Measurements from ENCODE around the gene NRSN1. TPM values are rescaled to one million over a fixed set of nuclear protein-coding genes. Genes with fewer than 3 reads are reported as not detected.

Gene NRSN1
- total RNA-seq, 1 experiment from 2014 or later = 0.30 TPM

DNA sequence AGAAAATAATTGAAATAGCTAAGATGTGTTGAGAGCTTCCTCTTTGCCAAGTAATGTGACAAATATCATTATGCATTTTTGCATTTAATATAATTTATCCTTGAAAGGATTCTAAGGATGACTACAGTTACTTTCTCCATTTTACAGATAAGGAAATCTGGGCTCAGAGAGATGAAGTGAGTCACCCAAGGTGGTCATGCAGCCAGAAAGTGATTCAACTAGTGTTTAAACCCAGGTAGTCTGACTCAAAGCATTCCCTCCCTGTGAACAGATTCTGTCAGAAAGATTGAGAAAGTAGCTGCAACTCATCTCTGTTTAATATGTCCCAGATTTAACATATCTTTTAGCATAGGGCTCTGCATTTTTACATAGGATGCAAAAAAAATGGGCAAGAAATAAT, 28.1 kb downstream of the NRSN1 start:
- H3K4me1 ChIP-seq (ENCODE audit: low read length) = no peaks in the 10 kb centered on the region
- H3K36me3 ChIP-seq (ENCODE audit: insufficient read depth, low read length) = no peaks in the 10 kb centered on the region
- H3K79me2 ChIP-seq (ENCODE audit: low read length) = no peaks in the 10 kb centered on the region
- no peaks in the 10 kb centered on the region for H3K9me2 ChIP-seq (replicated peaks; ENCODE audit: insufficient read depth, low read length)
- no peaks in the 10 kb centered on the region for H4K20me1 ChIP-seq (ENCODE audit: insufficient read depth, low read depth, low read length)
- no peak overlapping the region for H3K4me3 ChIP-seq (ENCODE audit: low read length)
- no peaks in the 10 kb centered on the region for H3K9me3 ChIP-seq (ENCODE audit: low read length)
- no peak for DNase-seq
- H3K27me3 ChIP-seq (ENCODE audit: low read length) = no peaks in the 10 kb centered on the region
- H3K27ac ChIP-seq (ENCODE audit: low read length) = no peak overlapping the region
- no peak overlapping the region for H3K9ac ChIP-seq (ENCODE audit: low read length)
- H2AFZ ChIP-seq (ENCODE audit: low read length) = no peak overlapping the region
- no peak overlapping the region for H3K4me2 ChIP-seq (ENCODE audit: low read depth, low read length, poor library complexity, severe bottlenecking)

DNA sequence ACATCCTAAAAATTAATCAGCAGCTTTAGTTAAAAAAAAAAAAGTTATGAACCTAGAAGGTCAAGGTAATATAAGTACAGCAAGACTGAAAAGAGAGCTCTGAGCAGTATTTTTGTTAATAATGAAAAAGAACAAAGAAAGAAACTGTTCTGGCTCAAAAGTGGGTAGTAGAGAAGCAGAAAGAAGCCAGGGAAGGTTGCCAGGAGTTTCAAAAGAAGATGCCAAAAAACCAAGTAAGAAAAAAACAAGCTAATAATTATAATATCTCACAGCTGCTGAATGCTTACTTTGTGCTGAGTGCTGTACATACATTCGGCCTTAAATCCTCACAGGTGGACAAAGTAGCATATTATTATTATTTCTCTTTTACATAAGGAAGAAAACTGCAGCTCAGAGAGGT, 31.9 kb downstream of the NRSN1 start:
- no peaks in the 10 kb centered on the region for H3K27me3 ChIP-seq (ENCODE audit: low read length)
- no peak overlapping the region for H3K27ac ChIP-seq (ENCODE audit: low read length)
- no peaks in the 10 kb centered on the region for H4K20me1 ChIP-seq (ENCODE audit: insufficient read depth, low read depth, low read length)
- no peaks in the 10 kb centered on the region for H3K4me1 ChIP-seq (ENCODE audit: low read length)
- no peak overlapping the region for H3K9ac ChIP-seq (ENCODE audit: low read length)
- no peaks in the 10 kb centered on the region for H3K36me3 ChIP-seq (ENCODE audit: insufficient read depth, low read length)
- H3K79me2 ChIP-seq (ENCODE audit: low read length) = no peaks in the 10 kb centered on the region
- H3K9me2 ChIP-seq (replicated peaks; ENCODE audit: insufficient read depth, low read length) = no peaks in the 10 kb centered on the region
- H2AFZ ChIP-seq (ENCODE audit: low read length) = no peak overlapping the region
- H3K9me3 ChIP-seq (ENCODE audit: low read length) = no peaks in the 10 kb centered on the region
- H3K4me3 ChIP-seq (ENCODE audit: low read length) = no peak overlapping the region
- DNase-seq = no peak
- no peak overlapping the region for H3K4me2 ChIP-seq (ENCODE audit: low read depth, low read length, poor library complexity, severe bottlenecking)

DNA sequence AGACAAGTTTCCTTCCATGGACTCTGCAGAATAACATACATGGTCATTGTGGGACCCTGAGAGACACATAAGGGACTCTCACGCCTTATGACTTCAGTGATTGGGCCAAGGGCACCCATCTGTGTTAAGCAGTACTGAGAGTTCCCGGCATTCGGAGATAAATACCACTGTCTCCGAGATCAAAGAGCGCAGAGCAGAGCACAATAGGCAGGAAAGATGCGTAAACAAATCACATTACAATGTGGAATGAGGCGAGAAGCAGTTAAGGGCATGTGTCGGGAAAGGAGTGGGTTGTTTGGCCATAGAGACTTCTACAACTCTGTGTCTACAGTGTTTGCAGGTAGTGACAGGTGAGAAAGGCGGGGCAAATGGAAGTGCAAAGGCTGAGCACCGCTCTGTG, 57.6 kb downstream of the NRSN1 start:
- Histone ChIP-seq H3K9ac (ENCODE audit: low read length) (no peak overlapping the region), H3K27ac (ENCODE audit: low read length) (no peak overlapping the region), H3K4me2 (ENCODE audit: low read depth, low read length, poor library complexity, severe bottlenecking) (no peak overlapping the region), H3K9me2 (replicated peaks; ENCODE audit: insufficient read depth, low read length) (no peaks in the 10 kb centered on the region), H3K79me2 (ENCODE audit: low read length) (no peaks in the 10 kb centered on the region), H4K20me1 (ENCODE audit: insufficient read depth, low read depth, low read length) (no peaks in the 10 kb centered on the region), H3K36me3 (ENCODE audit: insufficient read depth, low read length) (no peaks in the 10 kb centered on the region), H3K9me3 (ENCODE audit: low read length) (no peaks in the 10 kb centered on the region), H3K27me3 (ENCODE audit: low read length) (no peaks in the 10 kb centered on the region), H3K4me3 (ENCODE audit: low read length) (no peak overlapping the region), H3K4me1 (ENCODE audit: low read length) (no peaks in the 10 kb centered on the region), H2AFZ (ENCODE audit: low read length) (no peak overlapping the region)
- no peak for DNase-seq

DNA sequence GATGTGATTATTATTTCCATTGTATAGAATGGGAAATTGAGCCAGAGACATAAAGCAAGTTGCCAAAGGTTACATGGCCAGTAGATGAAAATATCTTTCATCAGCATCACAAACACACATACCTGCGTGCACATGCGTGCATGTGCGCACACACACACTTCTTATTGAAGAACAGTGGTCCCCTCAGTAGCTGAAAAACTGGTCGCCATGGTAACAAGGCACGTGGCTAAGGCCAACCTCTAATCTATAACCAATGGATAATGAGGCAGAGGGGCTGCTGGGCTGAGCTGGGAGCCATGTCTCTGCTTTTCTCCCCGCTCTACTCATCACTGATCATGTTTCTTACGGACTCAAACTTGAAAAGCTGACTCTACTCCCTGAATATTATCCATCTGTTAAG, 60.3 kb downstream of the NRSN1 start:
- Histone ChIP-seq H3K4me2 (ENCODE audit: low read depth, low read length, poor library complexity, severe bottlenecking) (no peak overlapping the region), H3K79me2 (ENCODE audit: low read length) (no peaks in the 10 kb centered on the region), H3K4me1 (ENCODE audit: low read length) (no peaks in the 10 kb centered on the region), H3K9me2 (replicated peaks; ENCODE audit: insufficient read depth, low read length) (no peaks in the 10 kb centered on the region), H3K4me3 (ENCODE audit: low read length) (no peak overlapping the region), H3K27me3 (ENCODE audit: low read length) (no peaks in the 10 kb centered on the region), H3K27ac (ENCODE audit: low read length) (no peak overlapping the region), H4K20me1 (ENCODE audit: insufficient read depth, low read depth, low read length) (no peaks in the 10 kb centered on the region), H2AFZ (ENCODE audit: low read length) (no peak overlapping the region), H3K36me3 (ENCODE audit: insufficient read depth, low read length) (no peaks in the 10 kb centered on the region), H3K9me3 (ENCODE audit: low read length) (no peaks in the 10 kb centered on the region), H3K9ac (ENCODE audit: low read length) (no peak overlapping the region)
- DNase-seq = no peak

DNA sequence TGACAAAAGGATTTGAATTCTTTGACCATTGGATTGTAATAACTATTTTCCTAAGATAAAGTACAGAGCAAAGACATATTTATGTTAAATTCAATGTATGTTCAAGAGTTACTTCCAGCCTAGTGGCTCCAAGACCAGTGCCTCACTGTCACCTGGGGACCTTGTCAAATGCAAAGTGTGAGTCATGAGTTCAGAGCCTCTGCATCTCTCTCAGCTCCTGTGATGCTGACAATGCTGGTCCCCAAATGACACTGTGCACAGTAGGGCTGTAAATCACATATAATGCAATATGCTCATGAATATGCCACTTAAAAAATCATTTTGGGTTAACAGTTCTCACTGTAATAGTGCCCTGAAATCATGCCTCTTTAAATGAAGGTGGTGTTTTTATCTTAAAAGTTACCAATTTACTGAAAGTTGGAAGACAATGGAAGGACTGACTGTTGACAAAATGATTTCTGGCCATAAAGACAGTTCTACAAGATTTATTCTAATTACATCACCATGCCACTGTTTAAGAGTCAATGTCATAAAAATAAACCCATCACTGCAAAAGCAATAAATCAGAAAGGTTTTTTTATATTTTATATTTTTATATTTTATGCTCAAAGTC, 62.1 kb downstream of the NRSN1 start:
- no peaks in the 10 kb centered on the region for H3K4me1 ChIP-seq (ENCODE audit: low read length)
- no peak for DNase-seq
- no peaks in the 10 kb centered on the region for H3K9me3 ChIP-seq (ENCODE audit: low read length)
- H3K9ac ChIP-seq (ENCODE audit: low read length) = no peak overlapping the region
- no peaks in the 10 kb centered on the region for H3K36me3 ChIP-seq (ENCODE audit: insufficient read depth, low read length)
- H3K27ac ChIP-seq (ENCODE audit: low read length) = no peak overlapping the region
- H3K79me2 ChIP-seq (ENCODE audit: low read length) = no peaks in the 10 kb centered on the region
- no peak overlapping the region for H3K4me3 ChIP-seq (ENCODE audit: low read length)
- no peak overlapping the region for H2AFZ ChIP-seq (ENCODE audit: low read length)
- no peaks in the 10 kb centered on the region for H3K27me3 ChIP-seq (ENCODE audit: low read length)
- H3K4me2 ChIP-seq (ENCODE audit: low read depth, low read length, poor library complexity, severe bottlenecking) = no peak overlapping the region
- H3K9me2 ChIP-seq (replicated peaks; ENCODE audit: insufficient read depth, low read length) = no peaks in the 10 kb centered on the region
- no peaks in the 10 kb centered on the region for H4K20me1 ChIP-seq (ENCODE audit: insufficient read depth, low read depth, low read length)

DNA sequence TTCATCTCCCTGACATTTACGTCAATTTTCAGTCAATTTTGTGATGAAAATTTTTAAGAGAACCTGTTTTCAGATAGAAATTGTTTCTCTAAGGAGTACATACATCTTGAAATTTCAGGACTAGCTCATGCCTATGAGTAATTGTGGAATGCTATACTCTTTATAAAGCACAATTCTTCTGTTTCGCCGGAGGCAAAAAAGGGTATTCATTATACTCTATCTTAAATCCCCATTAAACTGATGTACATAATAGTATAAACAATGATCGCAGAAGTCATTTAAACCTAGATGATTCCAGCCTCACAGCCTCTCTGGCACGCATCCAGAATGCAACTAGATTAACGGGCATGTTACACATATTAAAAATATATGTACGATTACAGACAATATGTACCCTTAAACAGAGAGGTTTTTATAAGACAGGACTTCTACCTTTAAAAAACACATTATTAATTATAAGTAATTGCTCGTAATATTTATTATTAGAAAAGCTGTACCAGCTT, 62.6 kb downstream of the NRSN1 start:
- Histone ChIP-seq H3K4me3 (ENCODE audit: low read length) (no peak overlapping the region), H3K9ac (ENCODE audit: low read length) (no peak overlapping the region), H3K9me2 (replicated peaks; ENCODE audit: insufficient read depth, low read length) (no peaks in the 10 kb centered on the region), H3K36me3 (ENCODE audit: insufficient read depth, low read length) (no peaks in the 10 kb centered on the region), H3K79me2 (ENCODE audit: low read length) (no peaks in the 10 kb centered on the region), H4K20me1 (ENCODE audit: insufficient read depth, low read depth, low read length) (no peaks in the 10 kb centered on the region), H3K9me3 (ENCODE audit: low read length) (no peaks in the 10 kb centered on the region), H3K27me3 (ENCODE audit: low read length) (no peaks in the 10 kb centered on the region), H3K4me1 (ENCODE audit: low read length) (no peaks in the 10 kb centered on the region), H2AFZ (ENCODE audit: low read length) (no peak overlapping the region), H3K27ac (ENCODE audit: low read length) (no peak overlapping the region), H3K4me2 (ENCODE audit: low read depth, low read length, poor library complexity, severe bottlenecking) (no peak overlapping the region)
- DNase-seq = no peak

DNA sequence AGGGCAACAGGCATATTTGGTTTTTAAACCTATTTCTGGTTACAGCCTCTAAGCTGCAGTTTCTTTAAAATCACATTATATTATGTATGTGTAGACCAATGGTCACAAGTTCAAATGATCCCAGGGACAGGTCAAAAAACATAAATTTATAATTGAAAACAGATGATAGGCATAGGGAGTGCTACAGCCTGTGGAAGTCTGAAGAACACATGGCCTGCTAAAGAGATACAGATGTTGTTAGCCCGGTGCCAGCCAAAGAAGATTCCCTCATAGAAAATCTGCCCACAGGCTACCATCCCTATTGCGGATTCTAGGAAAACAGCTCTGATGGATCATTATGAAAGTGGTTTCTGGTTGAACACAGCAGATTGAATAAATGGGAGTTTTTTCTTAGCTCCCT, 65.3 kb downstream of the NRSN1 start:
- H3K4me1 ChIP-seq (ENCODE audit: low read length) = no peaks in the 10 kb centered on the region
- no peaks in the 10 kb centered on the region for H3K79me2 ChIP-seq (ENCODE audit: low read length)
- H3K4me2 ChIP-seq (ENCODE audit: low read depth, low read length, poor library complexity, severe bottlenecking) = no peak overlapping the region
- no peaks in the 10 kb centered on the region for H3K27me3 ChIP-seq (ENCODE audit: low read length)
- H2AFZ ChIP-seq (ENCODE audit: low read length) = no peak overlapping the region
- no peak overlapping the region for H3K4me3 ChIP-seq (ENCODE audit: low read length)
- no peaks in the 10 kb centered on the region for H3K36me3 ChIP-seq (ENCODE audit: insufficient read depth, low read length)
- no peaks in the 10 kb centered on the region for H4K20me1 ChIP-seq (ENCODE audit: insufficient read depth, low read depth, low read length)
- no peak overlapping the region for H3K27ac ChIP-seq (ENCODE audit: low read length)
- no peak overlapping the region for H3K9ac ChIP-seq (ENCODE audit: low read length)
- H3K9me3 ChIP-seq (ENCODE audit: low read length) = no peaks in the 10 kb centered on the region
- H3K9me2 ChIP-seq (replicated peaks; ENCODE audit: insufficient read depth, low read length) = no peaks in the 10 kb centered on the region
- DNase-seq = no peak

DNA sequence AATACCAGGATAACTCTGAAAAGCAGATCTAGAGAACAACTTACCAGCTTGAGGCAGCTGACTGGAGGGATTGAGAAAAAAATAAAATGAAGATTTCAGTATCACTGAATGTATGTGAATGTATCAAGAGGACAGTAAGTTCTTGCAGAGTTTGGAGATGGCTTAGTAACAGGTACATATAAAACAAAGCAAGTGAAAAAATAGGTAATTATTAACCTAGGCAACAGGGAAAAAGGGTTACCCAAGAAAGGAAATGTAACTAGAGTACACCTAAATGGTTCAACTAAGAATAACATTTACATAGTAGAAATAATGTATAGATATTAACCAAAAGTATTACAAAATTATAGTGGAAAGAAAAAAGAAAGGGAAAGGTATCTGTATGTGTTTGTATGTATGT, 67.3 kb downstream of the NRSN1 start:
- H3K79me2 ChIP-seq (ENCODE audit: low read length) = no peaks in the 10 kb centered on the region
- no peaks in the 10 kb centered on the region for H4K20me1 ChIP-seq (ENCODE audit: insufficient read depth, low read depth, low read length)
- no peak for DNase-seq

More for the DNA sequence above, 67.3 kb downstream of the NRSN1 start:
- Histone ChIP-seq H3K4me3 (ENCODE audit: low read length) (no peak overlapping the region), H2AFZ (ENCODE audit: low read length) (no peak overlapping the region), H3K4me2 (ENCODE audit: low read depth, low read length, poor library complexity, severe bottlenecking) (no peak overlapping the region), H3K36me3 (ENCODE audit: insufficient read depth, low read length) (no peaks in the 10 kb centered on the region), H3K27ac (ENCODE audit: low read length) (no peak overlapping the region), H3K9me3 (ENCODE audit: low read length) (no peaks in the 10 kb centered on the region), H3K9ac (ENCODE audit: low read length) (no peak overlapping the region), H3K27me3 (ENCODE audit: low read length) (no peaks in the 10 kb centered on the region), H3K9me2 (replicated peaks; ENCODE audit: insufficient read depth, low read length) (no peaks in the 10 kb centered on the region), H3K4me1 (ENCODE audit: low read length) (no peaks in the 10 kb centered on the region)

Data from Karpas-422 (cell line).